Liver (tissue), 9 donors: ENCODE measurements around the gene CANX. TPM values are rescaled to one million over a fixed set of nuclear protein-coding genes. Genes with fewer than 3 reads are reported as not detected.

Source experiments
- DNase-seq: peaks from one replicate; pipeline ENCODE4 v3.0.0-alpha.2; 2017; ENCODE audit warnings: low spot score
- H3K27ac ChIP-seq, 2 donors: one replicate each; pipeline ENCODE4 v1.7.0; 2013; ENCODE audit warnings: inconsistent platforms in 2 of 2, low read length in 2 of 2, control low read depth in 1 of 2, low read depth in 1 of 2, mild to moderate bottlenecking in 1 of 2
- H3K27me3 ChIP-seq, 4 donors: one replicate each; pipeline versions ENCODE4 v1.6.1 to v1.7.0; 2013; ENCODE audit warnings: low read length in 3 of 4, inconsistent platforms in 1 of 4, mild to moderate bottlenecking in 1 of 4, moderate library complexity in 1 of 4; ENCODE audit not compliant: control insufficient read depth in 4 of 4, insufficient read depth in 4 of 4
- H3K36me3 ChIP-seq, 4 donors: one replicate each; pipeline versions ENCODE4 v1.6.1 to v1.7.0; 2013; ENCODE audit warnings: low read length in 3 of 4, mild to moderate bottlenecking in 3 of 4, low read depth in 1 of 4, moderate library complexity in 1 of 4; ENCODE audit not compliant: control insufficient read depth in 4 of 4, insufficient read depth in 3 of 4
- H3K4me1 ChIP-seq, 4 donors: one replicate each; pipeline versions ENCODE4 v1.6.1 to v1.7.0; 2013; ENCODE audit warnings: low read length in 3 of 4, mild to moderate bottlenecking in 3 of 4, moderate library complexity in 1 of 4; ENCODE audit not compliant: control insufficient read depth in 4 of 4, insufficient read depth in 4 of 4
- H3K4me3 ChIP-seq, 3 donors: one replicate each; pipeline versions ENCODE4 v1.6.1 to v1.7.0; 2013; ENCODE audit warnings: low read length in 3 of 3, control low read depth in 1 of 3, low read depth in 1 of 3, mild to moderate bottlenecking in 1 of 3
- H3K9ac ChIP-seq, 2 donors: one replicate each; pipeline ENCODE4 v1.7.0; 2013; ENCODE audit warnings: low read length in 2 of 2, mild to moderate bottlenecking in 2 of 2, moderate library complexity in 2 of 2, control low read depth in 1 of 2, low read depth in 1 of 2
- H3K9me3 ChIP-seq, 4 donors: one replicate each; pipeline versions ENCODE4 v1.6.1 to v1.7.0; 2013; ENCODE audit warnings: low read length in 3 of 4; ENCODE audit not compliant: control insufficient read depth in 4 of 4
- ATF3 ChIP-seq: IDR thresholded peaks from 2 replicates; pipeline ENCODE4 v1.6.1; 2016; ENCODE audit warnings: antibody characterized with exemption
- CTCF ChIP-seq: fragments of 150-350 bp; IDR thresholded peaks from 2 replicates; pipeline ENCODE4 v1.5.1; 2017; ENCODE audit warnings: improper control_type of control experiment, low read depth, low read length; ENCODE audit not compliant: missing input control
- EGR1 ChIP-seq, 2 donors: IDR thresholded peaks; 2 replicates each; pipeline ENCODE4 v1.6.1; 2016 to 2018; ENCODE audit warnings: antibody characterized with exemption in 2 of 2, low read depth in 2 of 2
- FOXA1 ChIP-seq: IDR thresholded peaks from 2 replicates; pipeline ENCODE4 v1.6.1; 2016; ENCODE audit warnings: antibody characterized with exemption
- FOXA2 ChIP-seq: IDR thresholded peaks from 2 replicates; pipeline ENCODE4 v1.6.1; 2016; ENCODE audit warnings: antibody characterized with exemption
- HNF4G ChIP-seq: IDR thresholded peaks from 2 replicates; pipeline ENCODE4 v1.6.1; 2016; ENCODE audit warnings: antibody characterized with exemption
- MAX ChIP-seq: IDR thresholded peaks from 2 replicates; pipeline ENCODE4 v1.6.1; 2016; ENCODE audit warnings: antibody characterized with exemption
- RAD21 ChIP-seq, 2 donors: IDR thresholded peaks; 2 replicates each; pipeline ENCODE4 v1.6.1; 2016; ENCODE audit warnings: antibody characterized with exemption in 2 of 2, mild to moderate bottlenecking in 2 of 2
- REST ChIP-seq: IDR thresholded peaks from 2 replicates; pipeline ENCODE4 v1.6.1; 2016; ENCODE audit warnings: antibody characterized with exemption, mild to moderate bottlenecking
- RXRA ChIP-seq, 2 donors: IDR thresholded peaks; 2 replicates each; pipeline ENCODE4 v1.6.1; 2017 to 2018; ENCODE audit warnings: antibody characterized with exemption in 2 of 2, mild to moderate bottlenecking in 1 of 2
- SP1 ChIP-seq: IDR thresholded peaks from 2 replicates; pipeline ENCODE4 v1.6.1; 2018; ENCODE audit warnings: antibody characterized with exemption, mild to moderate bottlenecking
- TAF1 ChIP-seq: conservative IDR thresholded peaks from 2 replicates; pipeline ENCODE4 v1.6.1; 2016; ENCODE audit warnings: antibody characterized with exemption, mild to moderate bottlenecking
- ZBTB33 ChIP-seq: IDR thresholded peaks from 2 replicates; pipeline ENCODE4 v1.6.1; 2016; ENCODE audit warnings: antibody characterized with exemption
- WGBS: extraction: QIAGEN DNeasy Blood & Tissue Kit; methylation state at CpG from one replicate; pipeline ENCODE4 v1.1.7; 2013; 5-methylcytosine and 5-hydroxymethylcytosine counted together
- polyA plus RNA-seq, 2 donors: library from polyadenylated mRNA; stranded (reverse) in 1 of 2; unstranded in 1 of 2; fragments of 200-250 nt in 1 of 2; fragments of >200 nt in 1 of 2; fragmentation: Nextera tagmentation in 1 of 2; extraction: Ambion mirVana in 1 of 2; gene quantifications; one replicate each; pipeline versions ENCODE4 v1.2.1 to v1.2.3, GENCODE V29; 2013 to 2015
- total RNA-seq, 2 donors: library from RNA; depleted of rRNA; stranded (reverse); fragments of >200 nt; gene quantifications; one replicate each; pipeline ENCODE4 v1.2.3, GENCODE V29; 2014
- donor health status: healthy.
- donor health status: healthy.
- donor health status: healthy.
- donor health status: healthy.
- donor health status: healthy.

CANX gene
- total and polyA plus RNA-seq, 4 donors = 129 to 628 (median 314) TPM

GRCh38 chr5:179777909-179778308 is 79.1 kb downstream of the CANX start (continued):
- TF ChIP-seq REST (no peak), FOXA1 (no peak)

- no peak overlapping the region for H3K9ac ChIP-seq
- 93% methylated on average over 5 of the region's 5 CpGs for WGBS
- no peaks in the 10 kb centered on the region for H3K27me3 ChIP-seq
- no peaks in the 10 kb centered on the region for H3K4me1 ChIP-seq
- H3K27ac ChIP-seq = no peak overlapping the region
- no peak overlapping the region for H3K4me3 ChIP-seq
- H3K9me3 ChIP-seq = no peaks in the 10 kb centered on the region
- TF ChIP-seq FOXA2 (no peak), FOXA1 (no peak), TAF1 (no peak), HNF4G (no peak), MAX (no peak), CTCF (no peak), RAD21 (IDR thresholded peaks at IDR 0.05) (no peak), EGR1 (IDR thresholded peaks at IDR 0.05; ENCODE audit: low read depth in 2 of 2) (no peak), RXRA (IDR thresholded peaks at IDR 0.05) (no peak), ATF3 (no peak), SP1 (no peak)
- DNase-seq = no peak
- peaks cover 6 to 37% (median 21%) of the 10 kb centered on the region in 4 donors for H3K36me3 ChIP-seq
These were observed 79.8 kb downstream of the CANX start for GRCh38 chr5:179778591-179778990.

GRCh38 chr5:179779826-179780225 is 81.1 kb downstream of the CANX start:
- no peak for DNase-seq
- Histone ChIP-seq H3K36me3 (peaks cover 0 to 28% (median 14%) of the 10 kb centered on the region in 4 donors), H3K9me3 (no peaks in the 10 kb centered on the region), H3K9ac (no peak overlapping the region), H3K27ac (no peak overlapping the region), H3K4me3 (no peak overlapping the region), H3K4me1 (no peaks in the 10 kb centered on the region), H3K27me3 (no peaks in the 10 kb centered on the region)
- TF ChIP-seq MAX (no peak), ZBTB33 (no peak), ATF3 (no peak)
- WGBS = 82% methylated on average over 4 of the region's 4 CpGs
